ENCODE results near the gene RAX. TPM values are rescaled to one million over a fixed set of nuclear protein-coding genes. Genes with fewer than 3 reads are reported as not detected.

The RAX gene
- total RNA-seq, 2 donors from 2014 or later = not detected

DNA sequence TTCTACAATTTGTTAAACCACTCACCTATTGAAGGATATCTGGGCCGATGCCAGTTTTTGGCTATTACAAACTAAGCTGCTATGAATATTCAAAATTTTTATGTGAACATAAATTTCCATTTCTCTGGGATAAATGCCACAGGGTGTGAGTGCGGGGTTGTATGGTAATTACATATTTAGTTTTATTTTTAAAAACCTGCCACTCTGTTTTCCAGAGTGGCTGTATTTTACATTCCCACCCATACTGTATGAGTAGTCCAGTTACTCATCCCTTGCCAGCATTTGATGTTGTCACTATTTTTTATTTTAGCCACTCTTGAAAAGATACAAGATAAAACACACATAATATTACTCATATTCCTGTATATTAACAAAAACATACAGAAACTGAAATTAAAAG is 30.3 kb downstream of the RAX start:
- DNase-seq (ENCODE audit: low spot score) (no peak), ATAC-seq (ENCODE audit: insufficient number of reproducible peaks, low FRiP score, low read depth) (no peak)
- no peak overlapping the region for H3K27ac ChIP-seq
- H3K4me3 ChIP-seq = no peak overlapping the region
- H3K9me3 ChIP-seq = no peaks in the 10 kb centered on the region
- no peaks in the 10 kb centered on the region for H3K36me3 ChIP-seq
- TF ChIP-seq, protein P1, sequence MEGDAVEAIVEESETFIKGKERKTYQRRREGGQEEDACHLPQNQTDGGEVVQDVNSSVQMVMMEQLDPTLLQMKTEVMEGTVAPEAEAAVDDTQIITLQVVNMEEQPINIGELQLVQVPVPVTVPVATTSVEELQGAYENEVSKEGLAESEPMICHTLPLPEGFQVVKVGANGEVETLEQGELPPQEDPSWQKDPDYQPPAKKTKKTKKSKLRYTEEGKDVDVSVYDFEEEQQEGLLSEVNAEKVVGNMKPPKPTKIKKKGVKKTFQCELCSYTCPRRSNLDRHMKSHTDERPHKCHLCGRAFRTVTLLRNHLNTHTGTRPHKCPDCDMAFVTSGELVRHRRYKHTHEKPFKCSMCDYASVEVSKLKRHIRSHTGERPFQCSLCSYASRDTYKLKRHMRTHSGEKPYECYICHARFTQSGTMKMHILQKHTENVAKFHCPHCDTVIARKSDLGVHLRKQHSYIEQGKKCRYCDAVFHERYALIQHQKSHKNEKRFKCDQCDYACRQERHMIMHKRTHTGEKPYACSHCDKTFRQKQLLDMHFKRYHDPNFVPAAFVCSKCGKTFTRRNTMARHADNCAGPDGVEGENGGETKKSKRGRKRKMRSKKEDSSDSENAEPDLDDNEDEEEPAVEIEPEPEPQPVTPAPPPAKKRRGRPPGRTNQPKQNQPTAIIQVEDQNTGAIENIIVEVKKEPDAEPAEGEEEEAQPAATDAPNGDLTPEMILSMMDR (IDR thresholded peaks at IDR 0.05) = no peak
- H3K4me1 ChIP-seq (ENCODE audit: control insufficient read depth in 1 of 2, low read depth in 2 of 2) = no peaks in the 10 kb centered on the region
- H3K27me3 ChIP-seq (replicated peaks; ENCODE audit: insufficient read depth) = no peaks in the 10 kb centered on the region

DNA sequence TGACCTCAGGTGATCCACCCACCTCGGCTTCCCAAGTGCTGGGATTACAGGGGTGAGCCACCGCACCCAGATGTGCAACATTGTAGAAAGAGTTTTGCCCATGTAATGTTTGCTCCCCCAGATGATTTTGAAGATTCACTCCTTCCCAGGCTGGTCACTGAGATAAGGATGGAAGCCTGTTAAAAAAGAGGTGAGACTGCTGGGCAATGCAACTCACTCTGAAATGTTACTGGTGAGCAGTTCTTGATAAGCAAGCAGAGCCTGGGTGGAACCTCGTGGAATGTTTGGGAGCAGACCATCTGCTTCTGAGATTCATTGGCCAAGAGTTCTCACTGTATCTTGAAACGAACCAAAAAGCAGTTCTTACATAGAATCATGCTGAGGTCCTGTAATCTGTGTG is 33.6 kb downstream of the RAX start:
- no peaks in the 10 kb centered on the region for H3K4me1 ChIP-seq (ENCODE audit: control insufficient read depth in 1 of 2, low read depth in 2 of 2)
- H3K27ac ChIP-seq = no peak overlapping the region
- no peaks in the 10 kb centered on the region for H3K36me3 ChIP-seq
- TF ChIP-seq, protein P1 (IDR thresholded peaks at IDR 0.05) = no peak
- H3K4me3 ChIP-seq = no peak overlapping the region
- ATAC-seq (ENCODE audit: insufficient number of reproducible peaks, low FRiP score, low read depth) (no peak), DNase-seq (ENCODE audit: low spot score) (no peak)
- H3K9me3 ChIP-seq = no peaks in the 10 kb centered on the region
- no peaks in the 10 kb centered on the region for H3K27me3 ChIP-seq (replicated peaks; ENCODE audit: insufficient read depth)

DNA sequence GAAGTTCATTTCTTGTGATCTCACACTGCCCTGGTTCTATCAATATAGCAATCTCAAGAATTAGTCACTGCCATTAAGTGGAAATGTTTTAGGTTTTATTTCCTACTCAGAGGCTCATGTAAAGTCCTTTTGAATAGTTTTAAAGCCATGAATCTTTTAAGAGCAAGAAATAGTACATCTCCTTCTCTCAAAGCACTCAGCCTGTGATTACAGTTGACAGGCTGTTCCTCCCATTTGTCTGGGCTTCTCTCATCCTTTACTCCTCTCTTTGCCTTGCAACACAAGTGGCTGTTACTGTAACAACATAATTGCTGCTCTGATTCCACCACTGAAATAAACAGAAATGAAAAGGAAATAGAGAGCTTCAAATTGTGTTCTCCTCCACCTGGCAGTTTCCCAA is 34.9 kb downstream of the RAX start:
- Histone ChIP-seq H3K27ac (no peak overlapping the region), H3K4me3 (no peak overlapping the region), H3K9me3 (no peaks in the 10 kb centered on the region), H3K36me3 (no peaks in the 10 kb centered on the region), H3K27me3 (replicated peaks; ENCODE audit: insufficient read depth) (no peaks in the 10 kb centered on the region), H3K4me1 (ENCODE audit: control insufficient read depth in 1 of 2, low read depth in 2 of 2) (no peaks in the 10 kb centered on the region)
- ATAC-seq (ENCODE audit: insufficient number of reproducible peaks, low FRiP score, low read depth) = no peak
- no peak for DNase-seq (ENCODE audit: low spot score)
- TF ChIP-seq, protein P1 (IDR thresholded peaks at IDR 0.05) = no peak

DNA sequence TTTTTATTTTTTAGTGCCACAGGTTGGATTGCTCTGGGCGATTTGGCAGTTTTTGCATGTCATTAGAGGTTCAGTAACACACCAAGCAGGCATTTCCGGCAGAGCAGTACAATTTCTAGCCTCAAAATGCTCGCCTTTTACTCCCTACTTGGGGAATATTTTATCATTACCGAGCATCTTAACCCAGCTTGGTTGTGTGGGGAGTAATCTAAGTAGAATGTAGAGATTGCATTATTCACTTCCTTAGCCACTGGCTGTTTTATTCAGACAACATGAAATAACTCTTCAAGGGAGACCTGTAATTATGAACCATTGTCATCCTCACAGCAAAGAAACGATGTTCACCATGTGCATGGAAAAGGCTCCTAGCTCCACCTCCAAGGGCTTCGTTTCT is 40.2 kb downstream of the RAX start:
- no peaks in the 10 kb centered on the region for H3K36me3 ChIP-seq
- no peak for DNase-seq (ENCODE audit: low spot score)
- H3K27ac ChIP-seq = no peak overlapping the region
- no peaks in the 10 kb centered on the region for H3K27me3 ChIP-seq (replicated peaks; ENCODE audit: insufficient read depth)
- no peaks in the 10 kb centered on the region for H3K9me3 ChIP-seq
- TF ChIP-seq, protein P1 (IDR thresholded peaks at IDR 0.05) = no peak
- no peak for ATAC-seq (ENCODE audit: insufficient number of reproducible peaks, low FRiP score, low read depth)
- H3K4me3 ChIP-seq = no peak overlapping the region
- H3K4me1 ChIP-seq (ENCODE audit: control insufficient read depth in 1 of 2, low read depth in 2 of 2) = no peaks in the 10 kb centered on the region

DNA sequence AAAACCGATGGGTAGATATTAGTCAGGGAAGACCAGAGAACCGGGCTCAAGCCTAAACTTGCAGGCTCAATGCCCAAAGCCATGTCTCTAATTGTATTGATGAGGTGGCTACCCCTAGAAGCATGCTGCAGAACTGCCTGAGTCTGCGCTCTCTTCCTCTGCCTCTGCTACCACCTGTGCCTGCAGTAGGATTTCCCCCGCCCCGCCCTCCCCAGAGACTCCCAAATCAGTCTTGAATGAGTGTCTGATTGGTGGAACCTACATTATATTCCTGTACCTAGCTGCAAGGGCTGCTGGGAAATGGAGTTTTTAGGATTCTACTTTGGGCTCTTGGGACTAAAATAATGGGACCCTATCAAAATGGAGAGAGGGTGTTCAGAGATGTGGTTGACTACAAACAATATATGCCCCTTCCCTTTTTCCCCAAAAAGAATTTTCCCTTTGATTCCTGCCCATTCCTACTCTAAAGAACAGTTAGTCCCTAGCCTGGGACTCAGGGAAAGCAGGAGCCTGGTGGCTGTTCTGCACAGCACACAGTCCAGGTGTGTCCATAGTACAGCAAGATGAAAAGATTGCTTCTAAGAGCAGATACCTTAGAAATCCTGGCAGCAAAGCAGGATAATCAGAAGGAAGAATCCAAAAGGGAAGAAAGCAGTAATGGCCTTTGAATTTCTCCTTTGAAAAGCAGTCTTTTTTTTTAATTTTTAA is 40.8 kb downstream of the RAX start:
- H3K36me3 ChIP-seq = no peaks in the 10 kb centered on the region
- DNase-seq (ENCODE audit: low spot score) = no peak
- no peaks in the 10 kb centered on the region for H3K9me3 ChIP-seq
- H3K27me3 ChIP-seq (replicated peaks; ENCODE audit: insufficient read depth) = no peaks in the 10 kb centered on the region
- H3K4me1 ChIP-seq (ENCODE audit: control insufficient read depth in 1 of 2, low read depth in 2 of 2) = no peaks in the 10 kb centered on the region
- H3K4me3 ChIP-seq = no peak overlapping the region
- ATAC-seq (ENCODE audit: insufficient number of reproducible peaks, low FRiP score, low read depth) = no peak
- no peak overlapping the region for H3K27ac ChIP-seq
- TF ChIP-seq, protein P1 (IDR thresholded peaks at IDR 0.05) = no peak

All from thoracic aorta (tissue), 2 donors.